Subcutaneous abdominal adipose tissue (tissue), 5 donors: Measurements from ENCODE around the gene SLC2A2.

Experiments used
- H3K27ac ChIP-seq: one replicate; pipeline ENCODE4 v1.7.0; 2013; ENCODE audit warnings: low read depth, mild to moderate bottlenecking, inconsistent platforms, low read length, moderate library complexity
- H3K27me3 ChIP-seq, 5 donors: one replicate each; pipeline ENCODE4 v1.7.0; 2013; ENCODE audit warnings: low read length in 5 of 5, inconsistent platforms in 1 of 5; ENCODE audit not compliant: control insufficient read depth in 5 of 5, insufficient read depth in 4 of 5
- H3K36me3 ChIP-seq, 5 donors: one replicate each; pipeline ENCODE4 v1.7.0; 2013; ENCODE audit warnings: low read length in 5 of 5; ENCODE audit not compliant: control insufficient read depth in 5 of 5, insufficient read depth in 5 of 5
- H3K4me1 ChIP-seq, 5 donors: one replicate each; pipeline ENCODE4 v1.7.0; 2013; ENCODE audit warnings: low read length in 5 of 5, mild to moderate bottlenecking in 3 of 5, moderate library complexity in 1 of 5; ENCODE audit not compliant: control insufficient read depth in 5 of 5, insufficient read depth in 5 of 5
- H3K4me3 ChIP-seq, 5 donors: one replicate each; pipeline ENCODE4 v1.7.0; 2013; ENCODE audit warnings: low read length in 5 of 5, low read depth in 1 of 5
- H3K9ac ChIP-seq, 5 donors: one replicate each; pipeline ENCODE4 v1.7.0; 2013; ENCODE audit warnings: low read length in 5 of 5, mild to moderate bottlenecking in 4 of 5, moderate library complexity in 3 of 5
- H3K9me3 ChIP-seq, 5 donors: one replicate each; pipeline ENCODE4 v1.7.0; 2013; ENCODE audit warnings: low read length in 5 of 5; ENCODE audit not compliant: control insufficient read depth in 5 of 5
- donor health status: healthy.
- donor health status: healthy.
- donor health status: healthy.
- donor health status: healthy.
- donor health status: healthy.

Gene SLC2A2

GRCh38 chr3:171039674-171040073 is 13.2 kb upstream of the SLC2A2 start:
- no peaks in the 10 kb centered on the region for H3K27me3 ChIP-seq
- H3K4me3 ChIP-seq, result no peak overlapping the region
- H3K9ac ChIP-seq, result no peak overlapping the region
- H3K27ac ChIP-seq, result no peak overlapping the region
- no peaks in the 10 kb centered on the region for H3K9me3 ChIP-seq
- no peaks in the 10 kb centered on the region for H3K4me1 ChIP-seq
- H3K36me3 ChIP-seq, result no peaks in the 10 kb centered on the region

- Histone ChIP-seq H3K4me1 (no peaks in the 10 kb centered on the region), H3K9ac (no peak overlapping the region), H3K27ac (no peak overlapping the region), H3K27me3 (no peaks in the 10 kb centered on the region), H3K9me3 (no peaks in the 10 kb centered on the region), H3K4me3 (no peak overlapping the region), H3K36me3 (no peaks in the 10 kb centered on the region)
Measured at GRCh38 chr3:171038342-171038741, 11.8 kb upstream of the SLC2A2 start.

GRCh38 chr3:171028779-171029232 is 2.3 kb upstream of the SLC2A2 start:
- Histone ChIP-seq H3K27me3 (no peaks in the 10 kb centered on the region), H3K4me1 (peaks cover 0 to 22% (median 17%) of the 10 kb centered on the region in 5 donors), H3K9me3 (no peaks in the 10 kb centered on the region), H3K36me3 (no peaks in the 10 kb centered on the region), H3K9ac (peak overlapping the region in 1 of 5 donors; percentile 19), H3K4me3 (peak overlapping the region; percentile 48 to 66 (median 60)), H3K27ac (no peak overlapping the region)

- Histone ChIP-seq H3K9ac (peak overlapping the region in 2 of 5 donors; percentile 12 to 19), H3K4me3 (peak overlapping the region; percentile 48 to 66 (median 60)), H3K4me1 (peaks cover 0 to 22% (median 17%) of the 10 kb centered on the region in 5 donors), H3K9me3 (no peaks in the 10 kb centered on the region), H3K27ac (no peak overlapping the region), H3K27me3 (no peaks in the 10 kb centered on the region), H3K36me3 (no peaks in the 10 kb centered on the region)
Measured at GRCh38 chr3:171028025-171028778, 1.7 kb upstream of the SLC2A2 start.

DNA sequence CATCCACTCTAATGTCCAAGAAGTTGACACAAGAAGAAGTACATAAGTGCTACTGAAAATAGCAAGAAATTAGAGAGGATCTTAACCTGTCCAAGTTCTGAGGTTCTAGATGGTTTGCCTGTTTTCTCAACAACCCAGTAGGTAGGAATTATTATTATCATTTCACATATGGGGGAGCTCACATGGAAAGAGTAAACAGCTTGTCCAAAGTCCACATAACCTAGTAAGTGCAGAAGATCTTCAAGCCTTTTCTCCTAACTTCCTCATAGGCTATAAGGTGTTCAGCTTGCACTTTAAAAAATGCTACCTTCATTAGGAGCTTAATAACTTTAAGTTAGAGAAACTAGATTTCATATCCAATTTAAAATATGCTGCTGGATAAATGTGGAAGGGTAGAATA is 3.0 kb downstream of the SLC2A2 start:
- H3K9me3 ChIP-seq, result no peaks in the 10 kb centered on the region
- H3K4me3 ChIP-seq, result no peak overlapping the region
- peaks cover 0 to 12% (median 7%) of the 10 kb centered on the region in 5 donors for H3K4me1 ChIP-seq
- H3K36me3 ChIP-seq, result no peaks in the 10 kb centered on the region
- H3K27me3 ChIP-seq, result no peaks in the 10 kb centered on the region
- no peak overlapping the region for H3K9ac ChIP-seq
- no peak overlapping the region for H3K27ac ChIP-seq

DNA sequence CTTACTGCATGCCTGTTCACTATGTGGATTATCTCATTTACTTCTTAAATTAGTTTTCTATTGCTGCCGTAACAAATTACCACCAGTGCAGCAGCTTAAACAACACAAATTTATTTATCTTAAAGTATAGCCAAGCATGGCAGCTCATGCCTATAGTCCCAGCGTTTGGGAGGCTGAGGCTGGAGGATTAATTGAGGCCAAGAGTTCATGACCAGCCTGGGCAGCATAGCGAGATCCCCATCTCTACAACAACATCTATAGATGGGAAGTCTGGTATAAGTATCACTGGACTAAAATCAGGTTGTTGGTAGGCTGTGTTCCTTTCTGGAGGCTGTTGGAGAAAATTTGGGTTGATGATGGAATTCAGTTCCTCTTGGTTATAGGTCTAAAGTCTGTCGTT is 5.1 kb downstream of the SLC2A2 start:
- Histone ChIP-seq H3K4me3 (no peak overlapping the region), H3K27ac (no peak overlapping the region), H3K9me3 (no peaks in the 10 kb centered on the region), H3K4me1 (no peaks in the 10 kb centered on the region), H3K36me3 (no peaks in the 10 kb centered on the region), H3K27me3 (no peaks in the 10 kb centered on the region), H3K9ac (no peak overlapping the region)

- Histone ChIP-seq H3K9me3 (no peaks in the 10 kb centered on the region), H3K4me3 (no peak overlapping the region), H3K27me3 (no peaks in the 10 kb centered on the region), H3K4me1 (no peaks in the 10 kb centered on the region), H3K9ac (no peak overlapping the region), H3K27ac (no peak overlapping the region), H3K36me3 (no peaks in the 10 kb centered on the region)
Measured at GRCh38 chr3:171018156-171018935, 8.2 kb downstream of the SLC2A2 start.

DNA sequence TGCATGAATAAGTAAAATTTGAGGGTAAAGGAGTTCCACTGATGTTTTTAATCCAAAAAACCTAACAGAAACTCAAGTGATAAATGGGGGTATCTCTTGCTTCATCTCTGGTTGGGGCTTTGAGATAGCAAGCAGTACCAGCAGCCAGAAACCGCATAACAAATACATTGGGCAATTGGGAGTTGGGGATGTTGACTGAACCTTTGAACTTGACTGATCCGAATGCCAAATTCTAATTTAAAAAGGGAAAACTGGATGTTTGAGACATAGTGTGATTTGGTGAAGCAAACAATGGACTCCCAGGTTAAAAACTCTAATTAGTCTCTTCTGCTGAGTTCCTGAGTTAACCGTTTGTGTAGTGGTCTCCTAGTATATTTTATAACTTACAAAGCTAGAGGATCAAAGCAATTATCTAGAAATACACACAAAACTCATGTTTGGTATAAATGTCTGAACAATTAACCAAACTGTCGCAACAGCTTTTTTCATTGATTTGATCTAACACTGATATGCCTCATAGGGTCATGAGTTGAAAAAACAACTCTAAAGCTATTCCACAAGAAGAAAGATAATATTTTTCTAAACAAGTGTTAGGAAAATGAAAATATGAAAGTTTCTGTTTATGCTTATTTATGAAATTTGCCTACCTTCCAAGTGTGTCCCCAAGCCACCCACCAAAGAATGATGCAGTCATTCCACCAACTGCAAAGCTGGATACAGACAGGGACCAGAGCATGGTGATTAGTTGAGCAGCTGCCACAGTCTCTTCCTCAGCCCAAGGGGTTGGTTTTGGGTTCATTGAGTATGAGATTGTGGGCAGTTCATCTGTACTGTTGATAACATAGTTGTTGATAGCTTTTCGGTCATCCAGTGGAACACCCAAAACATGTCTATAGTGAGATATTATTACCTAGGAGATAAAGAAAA is 12.4 kb downstream of the SLC2A2 start:
- H3K9ac ChIP-seq, result no peak overlapping the region
- H3K27ac ChIP-seq, result no peak overlapping the region
- H3K4me1 ChIP-seq, result no peaks in the 10 kb centered on the region
- no peaks in the 10 kb centered on the region for H3K9me3 ChIP-seq
- no peak overlapping the region for H3K4me3 ChIP-seq
- H3K27me3 ChIP-seq, result no peaks in the 10 kb centered on the region
- no peaks in the 10 kb centered on the region for H3K36me3 ChIP-seq

DNA sequence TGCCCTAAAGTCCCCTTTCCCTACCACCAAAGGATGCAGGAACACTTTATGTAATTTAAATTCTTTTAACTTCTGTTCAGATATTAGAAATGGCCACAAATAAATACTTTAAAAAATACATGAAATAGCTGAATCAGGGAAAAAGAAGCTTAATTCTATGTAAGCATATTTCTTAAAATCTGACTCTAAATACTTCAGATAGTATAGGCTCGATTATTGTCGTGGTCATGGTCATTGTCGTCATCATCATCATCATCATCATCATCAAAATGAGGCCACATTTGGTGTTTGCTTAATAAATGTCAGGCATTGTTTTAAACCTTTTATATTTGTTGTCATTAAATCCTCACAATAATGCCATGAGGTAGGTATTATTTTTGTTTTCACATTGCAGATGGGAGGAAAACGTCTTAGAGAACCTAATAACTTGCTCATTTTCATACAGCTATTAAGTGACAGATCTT is 14.6 kb downstream of the SLC2A2 start:
- no peak overlapping the region for H3K9ac ChIP-seq
- H3K9me3 ChIP-seq, result no peaks in the 10 kb centered on the region
- no peak overlapping the region for H3K27ac ChIP-seq
- no peaks in the 10 kb centered on the region for H3K4me1 ChIP-seq
- H3K4me3 ChIP-seq, result no peak overlapping the region
- H3K36me3 ChIP-seq, result no peaks in the 10 kb centered on the region
- H3K27me3 ChIP-seq, result no peaks in the 10 kb centered on the region
